NCI-H187 treated with DMSO at 0.1 percent for 48 hours (cell line): ENCODE results near the gene UGT2A1.

Source experiments
- DNase-seq: peaks from one replicate; lab custom pipeline; 2025; lab: John Stamatoyannopoulos, UW

UGT2A1 gene

GRCh38 chr4:69589884-69590283, 63.2 kb downstream of the UGT2A1 start:
- no peak for DNase-seq

GRCh38 chr4:69584135-69584534, 68.9 kb downstream of the UGT2A1 start:
- DNase-seq, result no peak

- DNase-seq, result no peak
These were observed 69.5 kb downstream of the UGT2A1 start for GRCh38 chr4:69583543-69583942.

GRCh38 chr4:69577245-69577644, 75.8 kb downstream of the UGT2A1 start:
- no peak for DNase-seq

- DNase-seq, result no peak
These were observed 76.7 kb downstream of the UGT2A1 start for GRCh38 chr4:69576251-69576877.

- no peak for DNase-seq
These were observed 84.3 kb downstream of the UGT2A1 start for GRCh38 chr4:69568787-69569186.

- DNase-seq, result no peak
These were observed 89.6 kb downstream of the UGT2A1 start for GRCh38 chr4:69563424-69563823.

GRCh38 chr4:69549651-69550050, 103.4 kb downstream of the UGT2A1 start:
- no peak for DNase-seq

- no peak for DNase-seq
These were observed 106.8 kb downstream of the UGT2A1 start for GRCh38 chr4:69546134-69546765.
